ENCODE results near the gene AHCY. TPM values are rescaled to one million over a fixed set of nuclear protein-coding genes. Genes with fewer than 3 reads are reported as not detected.
A peak's percentile ranks its signal among the peaks of the same experiment; 100 is the strongest.

Gene AHCY
- total and polyA plus RNA-seq, 11 donors = 48.3 to 132 (median 59.1) TPM

GRCh38 chr20:34281177-34281576 is 22.0 kb downstream of the AHCY start:
- DNase-seq (no peak), ATAC-seq (no peak)
- 91 to 97% (median 93%) methylated on average over 3 of the region's 3 CpGs for WGBS, 4 donors
- intact Hi-C loops (cut with DNase I) = no loop called here
- Histone ChIP-seq H3K36me3 (peaks cover 0 to 82% (median 66%) of the 10 kb centered on the region in 9 donors), H3K4me3 (no peak overlapping the region), H3K9me3 (no peaks in the 10 kb centered on the region), H3K27ac (no peak overlapping the region), H3K27me3 (no peaks in the 10 kb centered on the region), H3K4me1 (no peaks in the 10 kb centered on the region)
- TF ChIP-seq CTCF (IDR thresholded peaks at IDR 0.05) = no peak
- no peak for TF ChIP-seq POLR2A (IDR thresholded peaks at IDR 0.05)

GRCh38 chr20:34274694-34275093 is 28.5 kb downstream of the AHCY start:
- no peaks in the 10 kb centered on the region for H3K27me3 ChIP-seq
- peaks cover 0 to 22% (median 5%) of the 10 kb centered on the region in 9 donors for H3K36me3 ChIP-seq
- ATAC-seq (no peak), DNase-seq (no peak)
- no peaks in the 10 kb centered on the region for H3K9me3 ChIP-seq
- TF ChIP-seq POLR2A (IDR thresholded peaks at IDR 0.05) (no peak), CTCF (IDR thresholded peaks at IDR 0.05) (no peak)
- H3K4me3 ChIP-seq = no peak overlapping the region
- 96 to 98% (median 98%) methylated on average over 7 of the region's 7 CpGs for WGBS, 4 donors
- no peak overlapping the region for H3K27ac ChIP-seq
- intact Hi-C loops (cut with DNase I) = no loop called here
- peaks cover 0 to 20% (median 7%) of the 10 kb centered on the region in 12 donors for H3K4me1 ChIP-seq

- Histone ChIP-seq H3K9me3 (no peaks in the 10 kb centered on the region), H3K27ac (peak overlapping the region in 4 of 12 donors; percentile 24 to 83 (median 60)), H3K36me3 (peaks cover 0 to 7% (median 0%) of the 10 kb centered on the region in 9 donors), H3K27me3 (no peaks in the 10 kb centered on the region), H3K4me1 (peaks cover 0 to 33% (median 11%) of the 10 kb centered on the region in 12 donors), H3K4me3 (no peak overlapping the region)
- intact Hi-C loops (cut with DNase I) = no loop called here
- WGBS, 4 donors = 65 to 77% (median 71%) methylated on average over 2 of the region's 2 CpGs
- TF ChIP-seq POLR2A (IDR thresholded peaks at IDR 0.05) (no peak), CTCF (IDR thresholded peaks at IDR 0.05) (no peak)
- DNase-seq (no peak), ATAC-seq (peak in 1 of 4 donors; percentile 18)
Observed at GRCh38 chr20:34271956-34272355, 31.2 kb downstream of the AHCY start.

GRCh38 chr20:34269996-34270627 is 33.0 kb downstream of the AHCY start:
- peak in 1 of 5 donors; percentile 47 for DNase-seq
- WGBS, 4 donors = 55 to 75% (median 63%) methylated on average over 9 of the region's 9 CpGs
- intact Hi-C loops (cut with DNase I) = no loop called here
- Histone ChIP-seq H3K36me3 (peaks cover 0 to 3% (median 0%) of the 10 kb centered on the region in 9 donors), H3K9me3 (no peaks in the 10 kb centered on the region), H3K27ac (peak overlapping the region in 8 of 12 donors; percentile 32 to 83 (median 62)), H3K4me1 (peaks cover 0 to 33% (median 11%) of the 10 kb centered on the region in 12 donors), H3K27me3 (no peaks in the 10 kb centered on the region), H3K4me3 (peak overlapping the region in 1 of 12 donors; percentile 45)
- TF ChIP-seq CTCF (IDR thresholded peaks at IDR 0.05) (no peak), POLR2A (IDR thresholded peaks at IDR 0.05) (no peak)
- peak; percentile 78 to 82 (median 80) for ATAC-seq

Measured in heart left ventricle (tissue), 16 donors.